ENCODE measurements around the gene TGFBR3L. TPM values are rescaled to one million over a fixed set of nuclear protein-coding genes. Genes with fewer than 3 reads are reported as not detected.
A peak's percentile ranks its signal among the peaks of the same experiment; 100 is the strongest.

TGFBR3L gene
- total and polyA plus RNA-seq, 9 donors = 0.18 to 6.9 (median 1.0) TPM; not detected in 6

GRCh38 chr19:7900931-7901330 lies 13.7 kb upstream of the TGFBR3L start:
- Histone ChIP-seq H3K4me1 (ENCODE audit: insufficient read depth) (peaks cover 12% of the 10 kb centered on the region), H3K27me3 (no peaks in the 10 kb centered on the region), H3K4me3 (no peak overlapping the region), H3K27ac (no peak overlapping the region), H3K36me3 (no peaks in the 10 kb centered on the region), H3K9me3 (no peaks in the 10 kb centered on the region)
- intact Hi-C loops (cut with DNase I) = no loop called here
- TF ChIP-seq EP300 (IDR thresholded peaks at IDR 0.05) (no peak), POLR2A (IDR thresholded peaks at IDR 0.05) (no peak)
- TF ChIP-seq, protein P1, sequence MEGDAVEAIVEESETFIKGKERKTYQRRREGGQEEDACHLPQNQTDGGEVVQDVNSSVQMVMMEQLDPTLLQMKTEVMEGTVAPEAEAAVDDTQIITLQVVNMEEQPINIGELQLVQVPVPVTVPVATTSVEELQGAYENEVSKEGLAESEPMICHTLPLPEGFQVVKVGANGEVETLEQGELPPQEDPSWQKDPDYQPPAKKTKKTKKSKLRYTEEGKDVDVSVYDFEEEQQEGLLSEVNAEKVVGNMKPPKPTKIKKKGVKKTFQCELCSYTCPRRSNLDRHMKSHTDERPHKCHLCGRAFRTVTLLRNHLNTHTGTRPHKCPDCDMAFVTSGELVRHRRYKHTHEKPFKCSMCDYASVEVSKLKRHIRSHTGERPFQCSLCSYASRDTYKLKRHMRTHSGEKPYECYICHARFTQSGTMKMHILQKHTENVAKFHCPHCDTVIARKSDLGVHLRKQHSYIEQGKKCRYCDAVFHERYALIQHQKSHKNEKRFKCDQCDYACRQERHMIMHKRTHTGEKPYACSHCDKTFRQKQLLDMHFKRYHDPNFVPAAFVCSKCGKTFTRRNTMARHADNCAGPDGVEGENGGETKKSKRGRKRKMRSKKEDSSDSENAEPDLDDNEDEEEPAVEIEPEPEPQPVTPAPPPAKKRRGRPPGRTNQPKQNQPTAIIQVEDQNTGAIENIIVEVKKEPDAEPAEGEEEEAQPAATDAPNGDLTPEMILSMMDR (IDR thresholded peaks at IDR 0.05) = no peak
- no peak for DNase-seq
- 71 to 84% (median 75%) methylated on average over 3 of the region's 3 CpGs for WGBS, 3 donors

GRCh38 chr19:7901337-7901736 lies 13.3 kb upstream of the TGFBR3L start:
- Histone ChIP-seq H3K36me3 (no peaks in the 10 kb centered on the region), H3K9me3 (no peaks in the 10 kb centered on the region), H3K4me3 (no peak overlapping the region), H3K27me3 (no peaks in the 10 kb centered on the region), H3K27ac (no peak overlapping the region), H3K4me1 (ENCODE audit: insufficient read depth) (peaks cover 13% of the 10 kb centered on the region)
- WGBS, 3 donors = 89 to 92% (median 89%) methylated on average over 7 of the region's 7 CpGs
- intact Hi-C loops (cut with DNase I) = no loop called here
- no peak for TF ChIP-seq EP300 (IDR thresholded peaks at IDR 0.05)
- TF ChIP-seq POLR2A (IDR thresholded peaks at IDR 0.05) = no peak
- TF ChIP-seq, protein P1 (IDR thresholded peaks at IDR 0.05) = no peak
- no peak for DNase-seq

DNA sequence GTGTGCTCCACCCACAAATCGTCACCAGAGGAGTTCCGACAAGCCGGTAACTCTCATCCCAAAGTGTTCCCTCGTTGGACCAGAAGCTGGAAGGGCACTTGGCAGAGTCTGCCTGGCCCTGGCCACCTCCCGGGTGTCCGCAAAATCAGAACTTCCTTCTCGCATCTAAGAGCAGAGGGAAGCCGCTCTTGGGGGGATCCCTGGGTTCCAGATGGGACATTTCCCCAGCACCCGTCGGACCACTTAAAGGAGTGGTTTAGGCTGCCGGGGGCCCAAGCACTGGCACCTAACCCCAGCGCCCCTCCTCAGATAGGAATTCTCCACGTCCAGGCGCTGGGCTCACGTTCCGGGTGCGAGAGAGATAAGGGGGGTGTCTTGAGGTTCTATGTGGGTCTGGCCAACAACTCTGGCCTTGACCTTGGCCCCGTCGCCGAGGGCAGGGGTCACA lies 11.8 kb upstream of the TGFBR3L start:
- no peaks in the 10 kb centered on the region for H3K9me3 ChIP-seq
- intact Hi-C loops (cut with DNase I) = no loop called here
- peaks cover 13% of the 10 kb centered on the region for H3K4me1 ChIP-seq (ENCODE audit: insufficient read depth)
- no peak for TF ChIP-seq EP300 (IDR thresholded peaks at IDR 0.05)
- TF ChIP-seq, protein P1 (IDR thresholded peaks at IDR 0.05) = no peak
- no peak for TF ChIP-seq POLR2A (IDR thresholded peaks at IDR 0.05)
- H3K27me3 ChIP-seq = no peaks in the 10 kb centered on the region
- H3K27ac ChIP-seq = peak overlapping the region; percentile 5 to 50
- WGBS, 3 donors = 7 to 8% (median 8%) methylated on average over 19 to 20 of the region's 20 CpGs
- no peaks in the 10 kb centered on the region for H3K36me3 ChIP-seq
- DNase-seq = no peak
- H3K4me3 ChIP-seq = peak overlapping the region; percentile 51

- peaks cover 13% of the 10 kb centered on the region for H3K4me1 ChIP-seq (ENCODE audit: insufficient read depth)
- no peaks in the 10 kb centered on the region for H3K27me3 ChIP-seq
- H3K27ac ChIP-seq = peak within 1 kb of the TSS; percentile 67 to 78
- intact Hi-C loops (cut with DNase I) = no loop called here
- peak within 1 kb of the TSS; percentile 90 for H3K4me3 ChIP-seq
- TF ChIP-seq EP300 (IDR thresholded peaks at IDR 0.05) (peak; percentile 53), POLR2A (IDR thresholded peaks at IDR 0.05) (peak; percentile 86)
- TF ChIP-seq, protein P1 (IDR thresholded peaks at IDR 0.05) = peak; percentile 25 to 83 (median 67)
- H3K36me3 ChIP-seq = no peaks in the 10 kb centered on the region
- no peaks in the 10 kb centered on the region for H3K9me3 ChIP-seq
- WGBS, 3 donors = 0 to 1% (median 1%) methylated on average over 76 to 89 of the region's 89 CpGs
- DNase-seq = peak; percentile 100
These were observed 11.2 kb upstream of the TGFBR3L start, which contains the start of gene MAP2K7 for GRCh38 chr19:7903244-7904073. MAP2K7 (plus strand) TSS chr19:7903877; CDS start chr19:7903945, 68 bp downstream.

Data from ovary (tissue), 9 donors.